ES-I3 (cell line): ENCODE results near the gene FBN2.
"Not testable (repeated sequence)": the region's sequence is repeated elsewhere in the genome, so short reads cannot be mapped to it uniquely, and the experiment has no call there.

Experiments
- H3K36me3 ChIP-seq: 2 replicates; pipeline ENCODE4 v1.6.1; 2013; ENCODE audit warnings: mild to moderate bottlenecking, low read length, control low read depth, moderate library complexity; ENCODE audit not compliant: insufficient read depth
- H3K4me1 ChIP-seq: 2 replicates; pipeline ENCODE4 v1.6.1; 2013; ENCODE audit warnings: mild to moderate bottlenecking, control low read depth, low read length; ENCODE audit not compliant: insufficient read depth
- H3K9ac ChIP-seq: 2 replicates; pipeline ENCODE4 v1.6.1; 2013; ENCODE audit warnings: low read depth, mild to moderate bottlenecking, low read length, moderate library complexity
- H3K9me3 ChIP-seq: 2 replicates; pipeline ENCODE4 v1.6.1; 2013; ENCODE audit warnings: mild to moderate bottlenecking, low read length, moderate library complexity; ENCODE audit not compliant: control insufficient read depth, insufficient read depth

The FBN2 gene

DNA sequence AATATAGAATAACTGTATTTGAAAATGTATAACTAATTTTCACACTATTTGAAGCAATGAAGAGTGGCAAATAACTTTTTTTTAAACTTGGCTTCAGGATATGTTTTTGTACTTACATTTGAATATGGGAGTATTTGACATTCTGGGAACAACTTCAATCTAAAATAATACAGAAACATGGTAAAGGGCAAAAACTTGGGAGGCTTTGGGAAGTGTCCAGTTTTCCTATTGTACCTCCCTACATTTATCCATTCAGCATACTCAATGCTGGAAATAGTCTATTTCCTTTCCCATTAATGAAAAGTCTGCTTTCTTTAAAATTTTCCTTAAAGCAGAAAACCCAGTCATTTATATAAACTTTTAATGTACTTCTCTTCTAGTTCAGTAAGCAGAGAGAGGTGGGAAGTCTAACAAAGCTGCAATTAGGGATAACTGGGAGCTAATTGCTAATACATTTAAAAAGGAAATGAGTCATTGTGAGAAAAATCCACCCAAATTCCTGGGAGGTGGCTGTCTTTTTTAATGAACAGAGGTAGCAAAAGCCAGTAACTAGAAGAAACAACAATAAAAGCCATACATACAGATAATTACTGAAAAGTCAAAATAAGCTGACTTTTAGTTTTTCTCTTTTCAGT is 128.8 kb downstream of the FBN2 start:
- H3K9me3 ChIP-seq, result no peaks in the 10 kb centered on the region
- no peaks in the 10 kb centered on the region; the same call in 1 of the 2 replicates for H3K36me3 ChIP-seq
- peaks cover 28% of the 10 kb centered on the region for H3K4me1 ChIP-seq
- H3K9ac ChIP-seq, result no peak overlapping the region

DNA sequence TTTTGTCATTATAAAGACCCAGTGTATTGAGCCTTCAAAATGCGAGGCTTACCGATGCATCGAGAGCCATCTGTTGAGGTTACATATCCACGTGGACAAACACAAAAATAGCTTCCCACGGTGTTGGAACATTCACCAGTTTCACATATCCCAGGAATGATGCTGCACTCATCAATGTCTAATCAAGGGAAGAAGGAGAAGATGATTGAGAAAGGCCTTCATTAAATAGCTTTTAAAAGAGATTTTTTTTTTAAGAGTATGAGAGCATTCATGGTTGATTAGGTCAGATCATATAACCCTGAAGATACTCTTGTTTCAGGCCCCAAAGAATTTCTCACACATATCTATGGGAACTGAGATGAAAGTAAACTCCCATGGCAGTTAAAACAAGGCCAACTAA is 129.4 kb downstream of the FBN2 start:
- H3K9ac ChIP-seq, result no peak overlapping the region
- peaks cover 28% of the 10 kb centered on the region for H3K4me1 ChIP-seq
- H3K9me3 ChIP-seq, result no peaks in the 10 kb centered on the region
- no peaks in the 10 kb centered on the region; the same call in 1 of the 2 replicates for H3K36me3 ChIP-seq

DNA sequence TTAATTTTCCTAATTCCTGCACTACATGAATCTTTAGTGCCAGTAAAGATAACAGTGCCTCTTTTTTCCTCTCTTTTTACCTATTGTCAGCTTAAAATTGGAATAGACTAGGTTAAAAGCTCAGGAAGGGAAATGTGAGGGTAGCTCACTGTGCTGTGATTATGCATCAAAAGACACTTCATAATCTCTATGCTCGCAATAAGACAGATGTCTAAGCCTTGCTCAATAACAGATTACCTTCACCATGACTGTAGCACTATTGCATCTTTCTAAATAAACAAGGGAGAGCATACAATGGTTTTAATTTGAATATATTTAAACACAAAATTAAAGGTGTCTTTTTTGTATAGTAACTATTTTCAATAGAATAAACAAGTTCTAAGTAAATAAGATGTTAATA is 130.1 kb downstream of the FBN2 start:
- Histone ChIP-seq H3K9me3 (no peaks in the 10 kb centered on the region), H3K36me3 (no peaks in the 10 kb centered on the region; the same call in 1 of the 2 replicates), H3K4me1 (peaks cover 28% of the 10 kb centered on the region), H3K9ac (no peak overlapping the region)

DNA sequence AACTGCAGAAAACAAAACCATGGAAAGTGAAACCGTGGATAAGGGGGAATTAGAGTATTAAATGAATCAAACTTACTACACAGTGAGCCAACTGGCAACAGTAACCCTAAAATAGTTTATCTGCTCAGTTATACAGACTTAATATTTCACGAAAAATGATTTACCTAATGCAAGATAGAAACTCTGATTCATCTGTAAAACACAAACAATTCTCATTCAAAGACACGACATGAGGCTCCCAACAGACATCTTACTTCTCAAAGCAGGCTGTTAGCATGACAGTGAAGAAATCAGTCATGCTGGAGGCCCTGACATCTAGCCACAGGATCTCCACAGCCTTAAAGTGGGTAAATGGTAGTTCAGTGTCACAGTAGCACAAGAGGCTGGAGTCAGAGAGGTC is 131.2 kb downstream of the FBN2 start:
- Histone ChIP-seq H3K9ac (no peak overlapping the region), H3K4me1 (peaks cover 28% of the 10 kb centered on the region), H3K36me3 (no peaks in the 10 kb centered on the region; the same call in 1 of the 2 replicates), H3K9me3 (no peaks in the 10 kb centered on the region)

DNA sequence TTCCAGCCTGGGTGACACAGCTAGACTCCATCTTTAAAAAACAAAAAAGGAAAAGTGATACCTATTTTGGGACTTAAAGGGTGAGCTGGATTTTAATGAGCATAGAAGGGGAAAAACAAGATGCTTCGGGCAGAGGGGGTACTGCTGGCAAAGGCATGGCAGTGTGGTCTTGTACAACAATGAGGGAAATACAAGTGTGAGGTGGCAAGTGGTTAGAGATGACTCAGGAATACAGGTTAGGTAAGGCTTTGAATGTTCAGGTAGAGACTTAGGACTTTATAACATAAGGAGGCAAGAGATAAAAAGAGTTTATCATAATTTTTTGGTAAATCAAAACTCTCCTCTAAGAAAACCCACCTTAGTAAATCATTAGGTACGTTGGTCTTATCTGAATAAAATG is 132.9 kb downstream of the FBN2 start:
- H3K4me1 ChIP-seq, result peaks cover 28% of the 10 kb centered on the region
- H3K36me3 ChIP-seq, result no peaks in the 10 kb centered on the region; the same call in 1 of the 2 replicates
- no peaks in the 10 kb centered on the region for H3K9me3 ChIP-seq
- H3K9ac ChIP-seq, result no peak overlapping the region

- no peaks in the 10 kb centered on the region; the same call in 1 of the 2 replicates for H3K36me3 ChIP-seq
- peaks cover 13% of the 10 kb centered on the region; the same call in 1 of the 2 replicates for H3K4me1 ChIP-seq
- H3K9me3 ChIP-seq, result no peaks in the 10 kb centered on the region
- H3K9ac ChIP-seq, result no peak overlapping the region
Observed at GRCh38 chr5:128403333-128403732, 134.7 kb downstream of the FBN2 start.

- H3K36me3 ChIP-seq, result no peaks in the 10 kb centered on the region; the same call in 1 of the 2 replicates
- no peak overlapping the region for H3K9ac ChIP-seq
- no peaks in the 10 kb centered on the region for H3K9me3 ChIP-seq
- H3K4me1 ChIP-seq, result peaks cover 10% of the 10 kb centered on the region; the same call in 1 of the 2 replicates
Observed at GRCh38 chr5:128402506-128402905, 135.5 kb downstream of the FBN2 start.

DNA sequence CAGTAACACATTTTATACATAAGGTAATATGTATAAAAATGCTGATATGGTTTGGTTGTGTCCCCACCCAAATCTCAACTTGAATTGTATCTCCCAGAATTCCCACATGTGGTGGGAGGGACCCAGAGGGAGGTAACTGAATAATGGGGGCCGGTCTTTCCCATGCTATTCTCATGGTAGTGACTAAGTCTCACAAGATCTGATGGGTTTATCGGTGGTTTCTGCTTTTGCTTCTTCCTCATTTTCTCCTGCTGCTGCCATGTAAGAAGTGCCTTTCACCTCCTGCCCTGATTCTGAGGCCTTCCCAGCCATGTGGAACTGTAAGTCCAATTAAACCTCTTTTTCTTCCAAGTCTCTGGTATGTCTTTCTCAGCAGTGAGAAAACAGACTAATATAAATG is 137.3 kb downstream of the FBN2 start:
- not testable (repeated sequence) for H3K36me3 ChIP-seq, H3K9ac ChIP-seq

GRCh38 chr5:128399111-128399510 is 138.9 kb downstream of the FBN2 start:
- no peaks in the 10 kb centered on the region for H3K4me1 ChIP-seq
- H3K36me3 ChIP-seq, result no peaks in the 10 kb centered on the region
- H3K9me3 ChIP-seq, result no peaks in the 10 kb centered on the region
- H3K9ac ChIP-seq, result no peak overlapping the region

More for the DNA sequence above, 137.3 kb downstream of the FBN2 start:
- H3K9me3 ChIP-seq, H3K4me1 ChIP-seq: not testable (repeated sequence)

- Histone ChIP-seq H3K9ac (no peak overlapping the region), H3K9me3 (no peaks in the 10 kb centered on the region), H3K36me3 (no peaks in the 10 kb centered on the region), H3K4me1 (no peaks in the 10 kb centered on the region)
Observed at GRCh38 chr5:128397876-128398275, 140.2 kb downstream of the FBN2 start.

DNA sequence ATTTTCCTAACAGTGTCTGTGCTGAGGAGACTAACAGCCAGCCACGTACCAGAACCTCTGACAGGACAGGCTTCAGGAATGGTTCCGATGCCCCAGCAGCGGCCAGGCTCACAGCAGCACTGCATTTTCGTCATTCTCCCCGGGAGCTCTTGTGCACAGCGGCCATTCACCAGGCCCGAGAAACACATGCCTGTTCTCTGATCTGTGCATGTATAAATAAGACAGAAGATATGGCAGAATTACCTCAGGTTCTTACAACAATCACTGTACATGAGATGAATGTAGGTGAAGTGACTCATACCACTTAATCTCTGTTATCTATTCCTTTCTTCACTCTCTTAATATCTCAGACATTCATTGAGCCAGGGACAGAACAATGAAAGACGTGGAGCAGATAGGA is 143.0 kb downstream of the FBN2 start:
- Histone ChIP-seq H3K9ac (no peak overlapping the region), H3K9me3 (no peaks in the 10 kb centered on the region), H3K36me3 (no peaks in the 10 kb centered on the region), H3K4me1 (no peaks in the 10 kb centered on the region)

- Histone ChIP-seq H3K36me3 (no peaks in the 10 kb centered on the region), H3K9me3 (no peaks in the 10 kb centered on the region), H3K4me1 (no peaks in the 10 kb centered on the region), H3K9ac (no peak overlapping the region)
Observed at GRCh38 chr5:128384068-128384467, 154.0 kb downstream of the FBN2 start.

DNA sequence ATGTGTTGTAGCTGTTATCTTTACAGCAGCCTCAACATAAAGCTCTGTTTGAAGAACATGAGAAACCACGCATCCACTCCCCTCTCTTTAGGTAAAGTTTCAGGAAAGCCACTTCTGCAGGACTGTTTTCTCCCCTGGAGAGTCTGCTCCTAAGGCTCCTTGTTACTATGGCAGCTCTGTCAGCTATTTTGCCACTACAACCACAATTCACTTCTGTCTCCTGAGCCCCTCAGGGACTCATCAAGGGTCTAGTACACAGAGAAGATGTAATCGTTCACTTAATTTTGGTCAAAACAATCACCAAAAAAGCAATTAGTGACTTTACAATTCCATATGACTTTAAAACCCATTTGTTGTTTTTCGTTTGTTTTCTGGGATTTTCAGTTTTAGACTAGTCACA is 157.7 kb downstream of the FBN2 start:
- Histone ChIP-seq H3K4me1 (no peaks in the 10 kb centered on the region), H3K9me3 (no peaks in the 10 kb centered on the region), H3K9ac (no peak overlapping the region), H3K36me3 (no peaks in the 10 kb centered on the region)

GRCh38 chr5:128378632-128379031 is 159.4 kb downstream of the FBN2 start:
- Histone ChIP-seq H3K9ac (no peak overlapping the region), H3K36me3 (no peaks in the 10 kb centered on the region), H3K4me1 (no peaks in the 10 kb centered on the region), H3K9me3 (no peaks in the 10 kb centered on the region)

DNA sequence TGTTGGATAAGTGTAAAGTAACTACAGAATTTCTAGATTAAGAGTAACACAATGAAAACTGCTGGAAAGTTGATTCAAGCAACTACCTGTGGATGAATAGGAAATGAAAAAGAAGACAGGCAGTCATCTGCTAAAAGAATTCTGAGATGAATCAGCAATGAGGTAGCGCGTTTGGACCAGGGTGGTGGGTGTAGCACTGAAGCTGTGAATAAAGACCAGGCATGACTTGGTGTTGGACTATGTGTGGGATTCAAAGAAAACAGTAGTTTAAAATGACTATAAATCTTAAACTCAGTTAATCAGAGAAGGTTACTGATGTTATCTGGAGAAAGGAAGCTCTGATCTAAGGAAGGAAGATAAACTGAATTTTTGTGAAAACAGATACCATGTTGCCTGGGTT is 159.8 kb downstream of the FBN2 start:
- Histone ChIP-seq H3K36me3 (no peaks in the 10 kb centered on the region), H3K4me1 (no peaks in the 10 kb centered on the region), H3K9me3 (no peaks in the 10 kb centered on the region), H3K9ac (no peak overlapping the region)
